Retinal pigment epithelial cell (primary cell): Measurements from ENCODE around the gene COL19A1.
A peak's percentile ranks its signal among the peaks of the same experiment; 100 is the strongest.

Experiments used
- DNase-seq: peaks from one replicate; pipeline ENCODE4 v3.0.0-alpha.2; 2010; ENCODE audit warnings: low read depth
- H3K4me3 ChIP-seq: 2 replicates; pipeline ENCODE4 v1.5.1; 2011; ENCODE audit warnings: mild to moderate bottlenecking, low read length, control low read depth, moderate library complexity
- CTCF ChIP-seq: conservative IDR thresholded peaks from 2 replicates; pipeline ENCODE4 v1.5.1; 2011; ENCODE audit warnings: low read depth, low read length, control low read depth, inconsistent platforms

The COL19A1 gene

DNA sequence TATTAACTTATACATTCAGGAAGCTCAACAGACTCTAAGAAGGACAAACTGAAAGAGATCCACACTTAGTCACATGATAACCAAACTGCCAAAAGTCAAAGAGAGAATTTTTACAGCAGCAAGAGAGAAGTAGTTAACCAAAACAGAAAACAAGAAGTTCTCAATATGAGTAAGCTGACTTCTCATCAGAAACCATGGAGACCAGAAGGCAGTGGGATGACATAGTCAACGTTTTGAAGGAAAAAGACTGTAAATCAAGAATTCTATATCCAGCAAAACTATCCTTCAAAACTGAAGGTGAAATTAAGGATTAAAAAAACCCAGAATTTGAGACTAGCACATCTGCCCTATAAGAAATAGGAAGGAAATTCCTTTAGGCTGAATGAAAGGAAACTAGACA lies 60.4 kb downstream of the COL19A1 start:
- DNase-seq = no peak
- no peak overlapping the region for H3K4me3 ChIP-seq
- no peak for TF ChIP-seq CTCF

GRCh38 chr6:69933239-69933638 lies 66.9 kb downstream of the COL19A1 start:
- H3K4me3 ChIP-seq = no peak overlapping the region
- TF ChIP-seq CTCF = no peak
- no peak for DNase-seq

DNA sequence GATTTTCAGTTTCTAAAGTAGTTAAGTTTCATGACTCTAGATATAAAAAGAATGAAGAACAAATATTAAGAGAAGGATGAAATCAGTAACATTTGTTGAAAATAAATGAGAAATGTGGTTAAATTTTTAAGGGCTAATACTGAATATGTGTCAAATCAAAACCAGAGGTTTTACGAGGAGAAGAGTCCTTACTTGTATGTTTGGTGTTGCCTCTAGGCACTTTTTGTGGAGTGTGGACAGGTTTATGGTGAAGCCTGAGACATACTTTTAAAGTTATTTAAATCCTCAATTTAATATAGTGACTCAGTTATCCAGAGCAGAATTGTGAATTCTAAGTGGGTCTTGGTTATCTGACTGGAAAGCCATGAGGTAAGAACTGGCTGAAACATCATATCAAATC lies 68.7 kb downstream of the COL19A1 start:
- TF ChIP-seq CTCF = no peak
- no peak overlapping the region for H3K4me3 ChIP-seq
- DNase-seq = no peak

DNA sequence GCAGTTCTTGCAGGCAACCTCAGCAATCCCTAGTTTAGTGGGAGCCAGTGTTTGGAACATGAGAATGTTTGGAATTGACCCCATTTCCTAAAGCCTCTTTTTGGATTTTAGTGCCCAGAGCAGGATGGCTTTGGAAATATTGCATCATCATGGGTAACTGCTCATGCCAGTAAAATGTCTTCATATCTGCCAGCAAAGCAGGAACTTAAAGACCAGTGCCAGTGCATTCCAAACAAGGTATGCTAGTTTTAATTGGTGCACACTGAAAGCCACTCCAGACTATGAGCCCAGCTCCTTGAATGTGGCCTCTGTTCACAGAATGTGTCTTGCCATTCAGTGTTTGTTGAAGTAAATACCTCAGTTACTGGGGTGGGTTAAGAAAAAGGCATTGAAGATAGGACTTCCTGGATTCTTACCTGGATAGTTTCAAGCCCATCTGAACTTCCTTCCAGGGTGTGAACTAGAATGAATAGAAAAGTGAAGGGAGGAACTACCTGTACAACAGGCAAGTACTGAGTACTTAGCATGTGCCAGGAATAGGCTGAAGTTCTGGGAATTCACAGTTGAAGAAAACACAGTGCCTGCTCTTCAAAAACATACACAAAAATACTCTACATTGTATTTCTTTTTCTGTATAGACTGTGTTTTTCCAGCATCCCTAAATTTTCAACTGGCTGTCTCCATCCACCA lies 70.5 kb downstream of the COL19A1 start:
- DNase-seq = peak; percentile 75
- no peak for TF ChIP-seq CTCF
- no peak overlapping the region for H3K4me3 ChIP-seq

DNA sequence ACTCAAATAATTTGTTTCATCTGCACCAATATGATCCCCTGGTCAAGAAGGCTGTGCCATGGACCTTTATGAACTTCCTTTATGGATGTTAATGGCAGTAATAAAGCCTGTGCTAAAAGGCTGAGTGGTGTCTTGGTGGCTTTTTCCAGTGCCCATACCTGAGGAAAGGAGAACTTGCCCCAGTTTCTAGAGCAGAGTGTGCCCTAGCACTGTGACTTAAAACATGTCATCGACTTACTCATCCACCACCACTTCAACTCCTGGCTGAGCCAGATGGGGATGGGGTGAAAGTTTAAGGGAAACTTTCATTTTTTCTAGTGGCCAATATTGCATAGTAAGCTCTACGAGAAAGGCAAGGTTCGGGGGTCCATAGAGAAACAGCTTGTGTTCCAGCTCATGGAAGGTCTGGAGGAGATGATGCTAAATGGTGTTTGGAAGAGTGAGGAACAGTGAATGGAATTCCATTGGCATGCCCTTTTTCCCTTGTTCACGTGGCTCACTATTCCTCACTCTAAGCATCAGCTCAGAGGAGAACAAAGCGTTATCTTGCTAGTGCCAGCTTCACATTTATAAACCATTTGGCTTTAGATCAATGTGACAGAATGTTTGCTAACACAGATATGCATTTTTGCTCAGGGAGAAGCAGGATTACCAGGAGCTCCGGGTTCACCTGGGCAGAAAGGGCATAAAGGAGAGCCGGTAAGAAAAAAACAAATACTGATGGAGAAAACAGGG lies 71.2 kb downstream of the COL19A1 start:
- no peak overlapping the region for H3K4me3 ChIP-seq
- TF ChIP-seq CTCF = no peak
- DNase-seq = no peak

GRCh38 chr6:69942485-69942884 lies 76.1 kb downstream of the COL19A1 start:
- no peak overlapping the region for H3K4me3 ChIP-seq
- DNase-seq = no peak
- no peak for TF ChIP-seq CTCF

DNA sequence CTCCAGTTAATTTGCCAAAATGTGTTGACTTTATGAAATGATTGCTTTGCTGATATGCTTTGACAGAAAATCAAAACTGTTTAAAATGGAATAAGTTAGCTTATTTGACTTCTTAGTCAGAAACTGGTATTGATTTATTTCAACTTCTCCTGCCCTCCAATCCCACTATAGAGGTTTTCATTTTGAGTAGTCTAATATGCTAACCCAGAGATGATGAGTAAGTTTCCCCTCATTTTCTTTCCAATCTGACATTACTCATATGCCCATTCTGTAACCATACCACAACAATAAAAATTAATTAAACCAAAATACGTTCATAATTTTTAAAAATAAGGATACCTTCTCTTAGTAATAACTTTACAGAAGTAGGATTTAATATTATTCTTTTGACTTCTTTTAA lies 78.8 kb downstream of the COL19A1 start:
- DNase-seq = no peak
- H3K4me3 ChIP-seq = no peak overlapping the region
- no peak for TF ChIP-seq CTCF
